UCSD-AML1 (cell line): ENCODE results near the gene SYNJ2.
A peak's percentile ranks its signal among the peaks of the same experiment; 100 is the strongest.

Experiments
- DNase-seq: peaks from one replicate; lab custom pipeline; 2025; ENCODE audit not compliant: unreplicated experiment; lab: John Stamatoyannopoulos, UW

The SYNJ2 gene

DNA sequence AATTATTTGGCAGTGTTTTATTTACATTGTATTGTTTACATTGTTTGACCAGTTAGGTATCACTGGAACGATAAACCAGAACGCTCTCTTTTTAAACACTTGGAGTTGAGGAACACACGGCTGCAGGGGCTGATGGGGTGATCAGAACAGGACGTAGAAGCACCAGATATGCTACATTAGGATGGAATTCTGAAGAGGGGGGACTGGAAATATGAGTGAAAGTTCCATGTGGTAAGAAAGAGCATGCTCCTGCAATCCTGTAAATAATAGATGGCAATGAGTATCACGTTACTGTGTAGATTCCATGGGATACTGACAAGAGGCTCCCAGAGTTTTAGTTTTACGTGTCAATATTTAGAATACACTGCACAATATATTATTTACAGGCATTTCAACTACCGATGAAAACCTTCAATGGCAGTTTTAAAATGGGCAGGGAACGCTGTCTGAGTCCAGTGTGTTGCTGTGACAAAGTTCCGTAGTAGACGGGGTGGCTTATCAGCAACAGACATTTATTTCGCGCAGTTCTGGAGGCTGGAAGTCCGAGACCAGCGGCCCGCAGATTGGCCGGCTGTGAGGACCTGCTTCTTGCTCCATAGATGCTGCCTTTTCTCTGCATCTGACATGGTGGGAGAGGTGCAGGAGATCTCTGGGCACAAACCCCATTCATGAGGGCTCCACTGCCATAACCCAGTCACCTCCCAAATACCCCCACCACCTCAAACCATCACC, 43.1 kb downstream of the SYNJ2 start:
- DNase-seq: no peak

DNA sequence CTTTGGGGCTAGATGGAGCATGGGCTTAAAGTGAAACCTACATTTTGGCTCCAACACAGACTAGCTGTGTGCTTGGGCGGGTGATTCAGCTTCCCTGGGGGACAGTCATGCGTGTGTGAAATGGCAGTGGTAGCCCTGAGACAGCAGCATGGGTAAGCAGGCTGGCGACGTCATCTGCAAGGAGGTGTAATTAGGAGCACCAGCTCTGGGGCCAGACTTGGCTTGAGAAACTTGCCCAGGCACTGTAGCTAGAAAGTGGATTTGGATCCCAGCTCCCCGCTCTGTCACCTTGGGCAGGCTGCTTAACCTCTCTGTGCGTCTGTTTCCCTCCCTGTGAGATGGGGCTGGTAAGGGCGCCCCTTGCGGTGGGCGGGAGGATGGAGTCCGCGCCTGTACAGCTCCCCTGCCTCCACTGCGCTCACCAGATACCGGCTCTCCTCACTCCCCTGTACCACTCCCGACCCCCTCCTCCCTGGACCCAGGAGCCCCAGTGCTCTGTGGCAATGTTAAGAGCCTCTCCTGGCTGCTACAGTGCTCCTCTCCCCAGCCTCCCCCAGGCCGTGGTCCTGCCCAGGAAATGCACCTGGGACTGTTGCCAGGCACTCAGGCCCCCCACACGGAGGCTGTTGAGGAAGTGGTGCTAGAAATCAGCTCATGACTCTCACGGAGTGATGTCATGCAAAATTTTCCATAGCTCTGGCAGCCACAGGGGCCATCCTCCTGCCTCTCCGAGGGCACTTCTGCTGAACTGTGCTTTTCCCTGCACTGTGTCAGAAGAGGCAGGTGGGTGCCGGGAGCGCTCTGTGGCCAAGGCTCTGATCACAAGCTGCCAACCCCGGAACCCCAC, 44.6 kb downstream of the SYNJ2 start:
- DNase-seq: peak; percentile 91

DNA sequence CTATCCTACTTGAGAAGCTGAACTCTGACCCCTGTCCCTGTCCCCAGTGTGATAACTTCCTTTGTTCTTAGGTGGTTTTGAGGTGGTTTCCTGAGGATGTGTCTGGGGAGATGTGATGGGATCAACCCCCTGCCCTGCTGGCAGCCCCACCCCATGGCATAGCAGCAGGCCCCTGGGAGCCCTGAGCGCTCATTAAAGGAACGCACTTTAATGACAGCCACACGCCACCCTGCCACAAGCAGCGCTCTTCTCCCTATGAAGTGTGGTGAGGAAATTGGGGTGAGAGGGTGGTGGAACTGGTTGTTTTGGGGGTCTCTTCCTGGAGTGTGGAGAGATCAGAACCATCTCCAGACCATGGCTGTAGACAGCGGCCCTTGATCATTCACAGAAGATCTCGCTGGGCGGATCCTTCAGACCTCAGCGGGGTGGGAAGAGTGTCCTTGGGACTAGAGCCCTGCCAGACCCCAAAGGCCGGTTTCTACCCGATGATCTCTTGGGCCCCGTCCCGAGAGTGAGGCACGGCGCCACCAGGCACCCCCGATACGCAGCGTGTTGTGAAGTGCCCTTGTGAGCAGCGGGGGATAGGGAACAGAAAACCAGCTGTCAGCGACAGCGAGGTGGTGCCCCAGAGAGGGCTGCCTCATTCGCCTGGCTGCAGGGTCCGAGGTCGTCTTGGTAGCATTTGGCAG, 45.4 kb downstream of the SYNJ2 start:
- DNase-seq: peak; percentile 91

DNA sequence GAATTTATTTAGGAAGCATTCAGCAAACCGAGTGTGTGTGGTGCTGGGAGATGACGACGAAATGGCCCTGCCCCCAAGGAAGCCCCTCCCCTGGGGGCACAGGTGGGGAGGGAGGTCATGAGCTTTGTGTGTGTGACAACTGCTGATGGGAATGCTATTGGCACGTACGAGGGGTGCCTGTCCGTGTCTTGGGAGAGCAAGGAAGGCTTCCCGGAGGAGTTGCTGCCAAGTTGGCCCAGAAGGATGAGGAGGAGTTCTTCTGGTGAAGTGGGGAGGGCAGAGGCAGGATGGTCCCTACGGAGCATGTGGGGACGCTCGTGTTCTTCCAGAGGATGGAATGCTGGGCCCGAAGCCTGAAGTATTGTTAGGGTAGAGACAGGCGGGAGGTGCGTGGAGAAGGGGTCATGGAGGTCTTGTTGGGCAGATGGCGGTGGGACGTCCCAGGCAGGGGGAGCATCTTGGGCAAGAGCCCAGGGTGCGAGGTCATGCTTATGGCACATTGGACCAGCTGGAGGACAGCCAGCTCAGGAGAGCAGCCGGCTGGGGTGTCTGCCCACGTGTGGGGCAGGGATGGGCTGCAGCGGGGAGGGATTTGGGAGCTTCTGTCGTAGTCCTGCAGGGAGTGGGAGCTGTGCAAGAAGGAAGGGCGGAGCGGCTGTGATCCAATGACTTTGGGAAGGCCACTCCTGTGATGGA, 46.1 kb downstream of the SYNJ2 start:
- no peak for DNase-seq

DNA sequence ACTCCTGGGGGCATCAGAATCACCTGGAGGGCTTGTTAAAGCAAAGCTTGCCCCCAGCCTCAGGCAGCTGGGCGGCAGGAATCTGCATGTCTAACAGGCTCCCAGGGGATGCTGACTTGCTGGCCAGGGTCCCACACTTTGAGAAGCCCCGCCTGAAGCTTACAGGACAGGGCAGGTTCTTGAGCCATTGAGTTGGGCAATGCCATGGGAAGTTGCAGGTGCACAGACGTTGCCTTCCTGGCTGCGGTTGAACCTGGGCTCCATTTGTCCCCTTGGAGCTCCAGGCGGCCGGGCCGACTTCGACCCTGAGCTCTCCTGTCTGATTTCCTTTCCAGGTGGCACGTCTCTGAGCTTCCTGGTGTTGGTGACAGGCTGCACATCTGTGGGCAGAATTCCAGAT, 46.8 kb downstream of the SYNJ2 start:
- DNase-seq: no peak

DNA sequence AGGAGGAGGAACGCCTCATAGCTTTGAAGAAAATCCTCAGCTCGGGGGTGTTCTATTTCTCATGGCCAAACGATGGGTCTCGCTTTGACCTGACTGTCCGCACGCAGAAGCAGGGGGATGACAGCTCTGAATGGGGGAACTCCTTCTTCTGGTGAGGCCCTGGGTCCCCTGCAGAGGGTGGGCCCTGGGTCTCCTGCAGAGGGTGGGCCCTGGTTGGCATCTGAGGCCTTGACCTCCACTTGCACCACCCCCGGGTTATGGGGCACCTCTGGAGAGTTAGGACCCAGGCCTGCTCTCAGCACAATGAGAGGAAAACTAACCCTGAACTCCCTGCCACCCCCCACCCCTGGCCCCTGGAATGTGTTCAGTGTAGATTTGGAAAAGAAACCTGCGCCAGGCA, 47.2 kb downstream of the SYNJ2 start:
- no peak for DNase-seq

DNA sequence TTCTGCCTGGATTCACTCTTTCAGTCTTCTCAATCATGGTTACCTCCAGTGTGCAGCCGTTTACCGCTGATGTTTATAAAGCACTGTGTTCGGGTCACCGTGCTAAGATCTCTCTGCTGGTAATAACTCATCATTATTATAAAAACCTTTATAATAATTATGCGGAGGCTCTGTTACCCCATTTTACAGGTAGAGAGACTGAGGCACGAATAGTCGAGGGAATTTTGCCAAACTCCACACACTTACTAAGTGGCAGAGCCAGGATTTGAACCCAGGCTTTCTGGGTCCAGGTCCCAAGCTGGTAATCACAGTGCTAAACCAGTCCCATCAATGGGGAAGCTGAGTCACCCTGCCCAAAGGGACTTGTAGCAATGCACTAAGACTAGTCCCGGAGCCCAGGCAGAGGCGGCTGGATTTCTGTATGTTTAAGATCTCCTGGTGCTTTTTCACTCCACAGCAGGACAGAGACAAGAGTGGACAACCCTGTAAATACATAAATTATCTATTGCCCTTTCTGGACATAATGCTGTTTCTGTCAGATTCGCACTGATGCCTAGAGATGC, 48.1 kb downstream of the SYNJ2 start:
- DNase-seq: no peak

DNA sequence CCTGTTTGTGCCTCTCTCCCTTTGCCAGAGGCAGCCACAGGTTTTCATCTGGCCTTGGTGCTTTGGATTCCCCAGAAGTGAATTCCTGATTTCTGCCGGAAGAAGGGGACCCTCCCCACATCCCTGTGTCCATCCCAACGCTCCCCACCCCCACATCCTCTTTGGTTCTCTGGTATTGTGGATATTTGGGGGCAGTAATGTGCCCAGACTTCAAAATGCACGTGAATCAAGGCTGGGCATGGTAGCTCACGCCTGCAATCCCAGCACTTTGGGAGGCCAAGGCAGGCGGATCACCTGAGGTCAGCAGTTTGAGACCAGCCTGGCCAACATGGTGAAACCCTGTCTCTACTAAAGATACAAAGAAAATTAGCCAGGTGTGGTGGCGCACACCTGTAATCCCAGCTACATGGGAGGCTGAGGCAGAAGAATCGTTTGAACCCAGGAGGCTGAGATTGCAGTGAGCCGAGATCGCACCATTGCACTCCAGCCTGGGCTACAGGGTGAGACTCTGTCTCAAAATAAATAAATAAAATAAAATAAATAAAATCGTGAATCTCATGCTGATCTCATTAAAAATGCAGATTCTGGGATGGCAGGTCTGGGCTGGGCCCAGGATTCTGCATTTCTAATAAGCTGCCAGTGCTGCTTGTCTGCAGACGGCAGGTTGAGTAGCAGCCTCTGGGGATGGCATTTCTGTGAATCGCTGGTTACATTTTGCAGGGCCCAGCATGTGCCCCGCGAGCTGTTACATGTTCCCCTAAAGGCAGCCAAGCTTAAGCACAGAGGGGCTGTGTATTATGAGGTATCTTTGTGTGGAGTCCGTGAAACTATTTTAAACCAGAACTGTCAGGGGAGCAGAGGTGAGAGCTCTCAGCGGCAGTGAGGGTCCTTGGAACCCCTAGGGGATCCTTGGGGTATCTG, 49.0 kb downstream of the SYNJ2 start:
- DNase-seq: no peak

DNA sequence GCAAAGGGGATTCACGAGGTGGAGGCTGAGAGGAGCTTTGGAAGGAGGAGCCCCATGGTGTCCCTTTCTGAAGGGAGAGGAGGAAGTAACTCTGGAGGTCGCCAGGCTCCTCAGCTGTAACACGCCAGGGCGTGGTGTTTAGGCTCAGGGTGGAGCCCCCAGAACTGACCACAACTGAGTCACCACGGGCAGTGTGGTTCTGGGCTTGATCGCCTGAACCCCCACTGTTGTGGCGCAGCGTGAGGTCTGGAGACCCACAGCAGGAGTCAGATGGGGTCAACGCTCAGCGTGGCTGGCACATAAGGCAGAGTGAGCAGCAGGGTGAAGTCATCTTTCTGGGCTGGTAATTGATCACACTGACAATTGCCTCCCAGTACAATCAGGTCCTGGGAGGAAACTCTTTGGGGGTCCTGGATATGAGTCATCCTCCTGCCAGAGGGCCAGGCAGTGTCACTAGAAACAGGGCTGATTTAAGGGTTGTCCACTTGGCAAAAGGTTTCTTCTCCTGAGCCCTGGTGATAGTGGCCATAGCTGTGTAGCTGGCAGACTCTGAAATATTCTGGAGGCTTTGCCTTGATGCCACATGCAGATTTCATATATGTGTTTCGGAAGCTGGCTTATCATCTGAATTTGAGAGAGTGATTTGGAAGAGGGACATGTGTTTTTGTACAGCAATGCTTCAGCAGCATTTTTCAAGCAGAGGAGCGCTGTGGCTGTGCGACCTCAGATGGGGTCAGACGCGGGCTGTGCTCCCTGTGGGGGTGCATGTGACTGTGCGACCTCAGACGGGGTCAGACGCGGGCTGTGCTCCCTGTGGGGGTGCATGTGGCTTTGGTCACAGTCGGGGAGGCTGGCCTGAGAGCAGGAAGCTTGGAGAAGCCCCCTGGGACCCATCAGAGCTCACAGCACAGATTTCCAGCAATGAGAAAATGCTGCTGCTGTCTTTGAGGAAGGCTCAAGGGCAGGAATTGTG, 50.0 kb downstream of the SYNJ2 start:
- DNase-seq: peak; percentile 54

DNA sequence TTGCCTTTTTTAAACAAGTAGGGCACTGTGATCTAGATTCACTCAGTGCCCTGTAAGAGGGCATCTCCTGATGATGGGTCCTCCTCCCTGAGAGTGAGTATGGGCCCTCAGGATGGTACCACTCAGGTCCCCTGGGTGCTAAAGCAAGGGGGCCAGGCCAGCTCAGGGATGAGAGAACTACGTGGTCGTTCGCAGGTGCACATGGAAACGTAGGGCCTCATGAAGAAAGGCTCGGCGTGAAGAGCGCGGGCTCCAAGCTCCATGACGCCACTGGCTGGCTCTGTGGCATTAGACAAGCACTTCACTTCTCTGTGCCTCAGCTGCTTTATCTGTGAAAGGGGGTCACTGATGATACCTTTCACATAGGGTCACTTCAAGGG, 50.7 kb downstream of the SYNJ2 start:
- no peak for DNase-seq

DNA sequence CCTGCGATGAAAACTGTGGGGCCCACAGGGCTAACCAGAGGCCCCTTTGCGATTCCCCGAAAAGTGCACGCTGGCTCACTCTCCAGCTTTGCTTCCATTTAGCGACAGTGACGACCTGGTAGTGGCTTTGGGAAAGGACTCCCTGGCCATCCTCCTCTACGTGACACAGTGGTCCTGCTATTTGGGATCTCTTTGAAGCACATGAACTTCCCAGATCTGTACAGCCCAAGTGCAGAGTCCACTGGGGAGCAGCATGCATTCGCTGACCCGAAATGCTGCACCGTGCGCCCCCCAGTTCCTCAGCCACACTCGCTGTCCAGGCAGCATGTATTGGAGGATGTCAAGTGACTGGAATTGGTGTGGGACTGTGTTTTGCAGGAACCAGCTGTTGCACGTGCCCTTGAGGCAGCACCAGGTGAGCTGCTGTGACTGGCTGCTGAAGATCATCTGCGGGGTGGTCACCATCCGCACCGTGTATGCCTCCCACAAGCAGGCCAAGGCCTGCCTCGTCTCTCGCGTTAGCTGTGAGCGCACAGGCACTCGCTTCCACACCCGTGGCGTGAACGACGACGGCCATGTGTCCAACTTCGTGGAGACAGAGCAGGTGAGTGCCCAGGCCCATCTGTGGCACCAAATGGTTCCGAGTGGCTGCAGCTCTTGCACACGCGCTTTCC, 51.6 kb downstream of the SYNJ2 start:
- no peak for DNase-seq

DNA sequence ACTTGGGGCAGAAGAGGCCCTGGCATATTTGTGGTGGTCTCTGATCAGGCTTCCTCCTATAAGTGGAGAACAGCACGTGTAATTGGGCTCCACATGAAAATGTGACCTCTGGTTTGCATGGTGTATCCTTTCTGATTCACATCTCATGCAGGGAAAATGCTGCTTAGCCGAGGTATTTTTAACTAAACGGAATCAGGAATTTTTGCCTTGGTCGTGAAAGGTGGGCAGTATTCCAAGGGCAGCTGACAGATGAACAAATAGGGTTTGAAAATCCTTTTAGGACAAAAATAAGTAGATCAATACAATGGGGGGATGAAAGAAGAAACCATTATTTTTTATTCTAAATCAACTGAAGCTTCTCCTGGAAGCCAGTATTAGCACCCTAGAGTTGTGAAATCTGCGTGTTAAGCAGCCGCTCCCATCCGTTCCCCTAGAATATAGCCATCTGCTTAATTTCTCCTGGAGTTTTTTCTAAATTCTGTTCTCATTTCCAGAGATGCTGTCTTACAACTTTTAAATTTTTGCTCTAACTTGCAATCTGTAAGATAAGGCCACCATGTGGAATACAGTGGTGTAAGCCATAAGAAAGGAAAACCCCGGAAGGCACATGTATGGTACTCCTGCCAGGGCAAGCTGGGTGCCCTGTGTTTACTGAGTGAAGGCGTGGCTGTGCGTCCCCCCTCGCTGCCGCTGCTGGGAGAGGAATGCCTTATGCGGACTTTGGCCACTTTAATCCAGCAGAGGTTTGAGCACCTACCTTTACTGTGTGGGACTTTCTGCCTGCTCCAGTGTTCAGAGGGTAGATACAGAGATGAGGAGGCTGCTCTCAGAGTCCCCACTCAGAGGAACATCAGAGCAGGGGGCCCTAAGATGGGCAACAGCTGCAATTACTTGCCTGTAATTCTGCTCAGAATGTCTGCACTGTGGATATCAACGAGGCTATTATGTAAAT, 52.4 kb downstream of the SYNJ2 start:
- DNase-seq: no peak

DNA sequence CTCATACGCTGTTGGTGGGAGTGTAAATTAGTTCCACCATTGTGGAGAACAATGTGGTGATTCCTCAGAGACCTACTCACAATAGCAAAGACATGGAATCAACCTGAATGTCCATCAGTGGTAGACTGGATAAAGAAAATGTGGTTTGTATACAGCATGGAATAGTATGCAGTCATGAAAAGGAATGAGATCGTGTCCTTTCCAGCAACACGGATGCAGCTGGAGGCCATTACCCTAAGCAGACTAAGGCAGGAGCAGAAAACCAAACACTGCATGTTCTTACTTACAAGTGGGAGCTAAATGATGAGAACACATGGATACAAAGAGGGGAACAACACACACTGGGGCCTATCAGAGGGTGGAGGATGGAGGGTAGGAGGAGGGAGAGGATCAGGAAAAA, 54.6 kb downstream of the SYNJ2 start:
- DNase-seq: no peak

DNA sequence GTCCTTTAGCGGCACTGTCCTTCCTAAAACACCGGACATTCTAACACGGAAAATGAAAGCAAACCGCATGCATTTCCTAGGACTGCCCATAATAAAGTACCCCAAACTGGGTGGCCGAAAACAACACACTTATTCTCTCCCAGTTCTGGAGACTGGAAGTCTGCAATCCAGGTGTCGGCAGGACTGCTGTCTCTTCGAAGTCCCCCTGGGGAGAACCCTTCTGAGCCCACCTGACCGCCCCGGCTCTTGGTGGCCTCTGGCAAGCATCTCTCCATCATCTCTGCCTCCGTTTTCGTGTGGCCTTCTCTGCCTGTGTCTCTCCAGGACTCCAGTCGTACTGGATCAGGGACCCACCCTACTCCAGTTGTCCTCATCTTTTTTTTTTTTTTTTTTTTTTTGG, 55.4 kb downstream of the SYNJ2 start:
- DNase-seq: no peak

DNA sequence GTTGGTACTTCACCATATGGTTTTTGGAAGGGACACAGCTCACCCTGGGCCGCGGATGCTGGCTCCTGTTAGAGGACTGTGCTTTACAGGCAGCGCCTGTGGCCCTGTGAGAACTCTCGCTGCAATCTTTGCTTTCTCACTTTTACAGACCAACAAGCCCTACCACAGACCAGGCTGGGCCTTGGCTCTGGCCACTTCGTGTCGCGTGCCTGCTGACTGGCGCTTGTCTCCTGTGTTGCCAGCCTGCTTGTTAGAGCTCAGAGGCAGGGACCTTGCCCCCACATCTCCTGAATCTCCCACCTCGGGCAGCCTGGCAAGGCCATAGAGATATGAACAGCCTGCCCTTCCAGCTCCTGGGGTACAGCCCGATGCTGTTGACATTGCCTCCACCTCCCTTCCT, 56.1 kb downstream of the SYNJ2 start:
- no peak for DNase-seq

DNA sequence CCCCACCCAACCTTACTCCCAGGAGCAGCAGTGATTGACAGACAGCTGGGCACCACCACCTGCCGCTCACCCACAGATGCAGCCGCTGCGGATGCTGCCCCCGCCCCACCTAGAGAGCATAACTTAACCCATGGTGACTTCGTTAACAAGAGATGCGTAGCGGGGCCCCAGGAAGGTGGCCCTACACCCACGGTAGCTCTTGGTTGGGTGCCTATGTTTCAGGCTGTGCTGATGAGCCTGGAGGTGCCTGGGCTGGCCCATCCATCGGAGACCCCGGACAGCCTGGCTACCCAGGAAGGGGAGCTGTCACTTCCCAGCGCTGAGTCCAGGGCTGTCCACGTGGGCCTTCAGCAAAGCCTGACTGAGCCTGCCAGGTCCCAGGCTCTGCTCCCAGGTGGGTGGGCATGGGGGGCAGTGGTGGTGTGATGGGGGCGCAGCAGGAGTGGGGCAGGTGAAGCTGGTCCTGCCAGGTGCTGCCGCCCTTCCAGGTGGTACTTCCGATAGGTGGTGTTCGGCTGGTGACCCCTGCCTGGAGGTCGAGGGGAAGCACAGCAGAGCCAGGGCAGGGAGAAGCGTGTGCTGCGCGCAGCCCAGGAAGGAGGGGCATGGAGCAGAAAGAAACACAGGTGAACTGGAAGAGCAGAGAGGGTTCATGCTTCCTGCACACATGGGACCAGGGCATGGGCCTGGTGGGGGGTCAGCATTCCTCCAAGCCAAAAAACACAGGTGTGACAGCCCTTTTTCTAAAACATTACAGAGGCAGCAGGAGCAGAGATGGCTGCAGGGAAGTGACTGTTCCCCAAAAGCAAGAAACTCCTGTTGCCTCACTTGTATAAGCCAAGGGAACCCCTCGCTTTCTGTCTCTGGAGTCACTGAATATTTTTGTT, 56.9 kb downstream of the SYNJ2 start:
- no peak for DNase-seq
